GM12865 (cell line): ENCODE measurements around the gene SPNS2.
A peak's percentile ranks its signal among the peaks of the same experiment; 100 is the strongest.

Experiments used
- DNase-seq: peaks from one replicate; pipeline ENCODE4 v3.0.0; 2010; ENCODE audit warnings: low read depth
- H3K4me3 ChIP-seq: 2 replicates; pipeline ENCODE4 v1.5.1; 2011; ENCODE audit warnings: mild to moderate bottlenecking, low read depth, low read length, control low read depth
- TF ChIP-seq, protein P1 (sequence below): IDR thresholded peaks from 2 replicates; pipeline ENCODE4 v1.5.1; 2011; ENCODE audit warnings: low read length, control low read depth, low read depth, inconsistent platforms; ENCODE audit not compliant: insufficient read depth; ENCODE audit errors: missing control alignments

SPNS2 gene

GRCh38 chr17:4551796-4552525, 53.3 kb downstream of the SPNS2 start:
- no peak for DNase-seq
- no peak overlapping the region for H3K4me3 ChIP-seq
- TF ChIP-seq, protein P1, sequence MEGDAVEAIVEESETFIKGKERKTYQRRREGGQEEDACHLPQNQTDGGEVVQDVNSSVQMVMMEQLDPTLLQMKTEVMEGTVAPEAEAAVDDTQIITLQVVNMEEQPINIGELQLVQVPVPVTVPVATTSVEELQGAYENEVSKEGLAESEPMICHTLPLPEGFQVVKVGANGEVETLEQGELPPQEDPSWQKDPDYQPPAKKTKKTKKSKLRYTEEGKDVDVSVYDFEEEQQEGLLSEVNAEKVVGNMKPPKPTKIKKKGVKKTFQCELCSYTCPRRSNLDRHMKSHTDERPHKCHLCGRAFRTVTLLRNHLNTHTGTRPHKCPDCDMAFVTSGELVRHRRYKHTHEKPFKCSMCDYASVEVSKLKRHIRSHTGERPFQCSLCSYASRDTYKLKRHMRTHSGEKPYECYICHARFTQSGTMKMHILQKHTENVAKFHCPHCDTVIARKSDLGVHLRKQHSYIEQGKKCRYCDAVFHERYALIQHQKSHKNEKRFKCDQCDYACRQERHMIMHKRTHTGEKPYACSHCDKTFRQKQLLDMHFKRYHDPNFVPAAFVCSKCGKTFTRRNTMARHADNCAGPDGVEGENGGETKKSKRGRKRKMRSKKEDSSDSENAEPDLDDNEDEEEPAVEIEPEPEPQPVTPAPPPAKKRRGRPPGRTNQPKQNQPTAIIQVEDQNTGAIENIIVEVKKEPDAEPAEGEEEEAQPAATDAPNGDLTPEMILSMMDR, result no peak

DNA sequence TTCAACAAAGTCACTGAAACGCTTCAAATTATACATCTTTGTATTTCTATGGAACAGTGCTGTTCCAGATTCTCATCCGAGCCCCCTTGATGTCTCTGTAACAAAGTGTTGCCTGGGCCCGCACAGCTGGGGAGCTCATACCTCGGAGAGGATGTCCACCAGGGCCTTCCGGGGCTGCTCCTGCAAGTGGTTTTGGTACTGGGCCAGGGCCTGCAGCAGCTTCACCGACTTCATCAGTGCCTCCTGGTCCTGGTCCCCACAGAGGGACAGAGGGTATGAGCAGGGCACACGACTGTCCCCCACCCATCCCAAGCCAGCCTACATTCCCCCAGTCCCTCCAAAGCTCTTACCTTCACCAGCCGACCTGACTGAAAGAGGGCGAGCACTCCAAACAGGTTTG, 55.0 kb downstream of the SPNS2 start:
- H3K4me3 ChIP-seq, result peak overlapping the region; percentile 87
- DNase-seq, result no peak
- TF ChIP-seq, protein P1, result no peak

DNA sequence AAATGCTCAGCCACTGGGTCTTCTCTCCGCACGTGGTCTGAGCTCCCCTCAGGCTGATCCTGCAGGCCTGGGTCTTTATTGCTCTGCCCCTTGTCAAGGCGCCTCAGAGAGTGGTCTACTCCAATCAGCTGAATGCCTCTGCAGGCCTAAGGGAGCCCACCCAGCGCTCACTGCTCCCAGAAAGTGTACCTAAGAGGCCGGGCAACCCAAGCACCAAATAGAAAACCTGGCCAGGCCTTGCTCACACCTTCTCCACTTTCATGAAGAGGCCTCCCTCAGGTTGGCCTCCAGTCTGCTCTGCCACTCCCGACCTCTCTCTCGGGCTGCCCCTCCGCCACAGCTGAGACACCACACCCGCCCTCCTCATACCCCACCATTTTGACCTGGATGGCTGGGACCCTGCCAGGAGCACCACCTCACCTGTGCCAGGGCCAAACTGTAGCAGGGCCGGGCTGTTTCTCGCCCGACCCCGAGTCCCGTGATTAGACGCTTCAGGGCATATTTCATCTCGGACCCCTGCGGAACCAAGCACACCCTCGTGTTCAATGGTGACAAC, 55.8 kb downstream of the SPNS2 start:
- peak overlapping the region; percentile 87 for H3K4me3 ChIP-seq
- TF ChIP-seq, protein P1, result no peak
- no peak for DNase-seq

- H3K4me3 ChIP-seq, result peak within 1 kb of the TSS; percentile 87
- DNase-seq, result peak; percentile 98
- TF ChIP-seq, protein P1, result peak; percentile 12
Observed at GRCh38 chr17:4554997-4555799, 56.5 kb downstream of the SPNS2 start, which contains the start of gene MYBBP1A. Gene MYBBP1A (minus strand): TSS chr17:4555384. CDS start chr17:4555324, 60 bp downstream.

DNA sequence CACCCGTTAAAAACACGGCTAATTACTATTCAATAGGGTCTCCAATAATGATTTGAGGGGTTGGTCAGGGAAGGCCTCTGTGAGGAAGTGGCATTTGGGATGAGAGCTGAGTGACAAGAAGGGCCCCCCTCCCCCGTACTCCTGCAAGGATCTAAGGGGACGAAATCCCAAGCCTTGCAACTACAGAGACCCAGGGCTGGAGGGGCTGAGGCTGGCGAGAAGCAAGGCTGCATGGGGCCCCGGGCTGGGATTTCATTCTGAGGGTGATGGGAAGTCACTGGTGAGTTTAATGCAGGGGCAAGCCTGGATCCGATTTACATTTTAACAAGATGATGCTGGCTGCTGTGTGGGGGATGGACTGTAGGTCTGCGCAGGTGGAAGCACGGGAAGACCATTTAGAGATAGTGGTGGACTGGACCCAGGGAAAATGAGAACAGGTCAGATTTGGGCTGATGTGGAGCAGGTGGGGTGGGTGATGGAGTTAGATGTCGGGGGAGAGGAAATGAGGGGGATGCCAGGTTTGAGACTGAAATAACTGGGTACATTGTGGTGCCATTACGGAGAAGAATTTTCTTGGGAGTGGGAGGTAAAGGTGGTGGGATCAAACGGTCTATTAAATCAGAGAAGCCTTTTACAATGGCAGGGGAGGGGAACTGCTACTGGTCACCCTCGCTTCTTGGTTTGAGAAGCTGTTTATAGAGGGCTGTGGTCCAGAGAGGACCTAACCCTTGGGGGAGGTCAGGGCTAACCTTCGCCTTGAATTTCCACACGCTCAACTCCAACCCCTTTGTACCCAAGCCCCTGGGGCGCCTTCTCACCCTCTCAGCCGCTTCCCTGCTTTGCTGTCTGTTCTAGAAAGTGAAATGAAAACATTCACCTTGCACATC, 57.4 kb downstream of the SPNS2 start:
- peak overlapping the region; percentile 87 for H3K4me3 ChIP-seq
- TF ChIP-seq, protein P1, result no peak
- no peak for DNase-seq

DNA sequence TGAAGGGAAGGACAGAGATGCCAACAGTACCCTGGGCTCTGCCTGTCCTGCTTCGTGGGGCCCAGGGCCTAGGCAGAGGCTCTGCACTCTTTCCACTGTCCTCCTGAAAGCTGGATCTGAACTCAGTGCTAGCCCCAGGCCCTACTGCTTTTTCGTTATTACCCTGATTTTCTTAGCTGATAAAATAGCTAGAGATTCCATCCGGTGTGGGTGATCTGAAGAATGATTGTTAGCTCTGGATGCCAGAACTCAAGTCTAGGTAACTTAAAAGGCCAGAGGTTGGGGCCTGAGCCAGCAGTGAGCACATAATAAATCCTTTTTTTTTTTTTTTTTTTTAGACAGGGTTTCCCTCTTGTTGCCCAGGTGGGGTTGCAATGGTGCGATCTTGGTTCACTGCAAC, 58.3 kb downstream of the SPNS2 start:
- TF ChIP-seq, protein P1, result no peak
- no peak for DNase-seq
- no peak overlapping the region for H3K4me3 ChIP-seq
